SK-N-SH (cell line): ENCODE measurements around the gene SKIC8. TPM values are rescaled to one million over a fixed set of nuclear protein-coding genes. Genes with fewer than 3 reads are reported as not detected.

ENCODE experiments used
- CTCF ChIA-PET: fragments of 300-600, 350-600 bp; formaldehyde crosslinking; extraction: SDS; loops from one replicate; lab custom pipeline; 2021; lab: Yijun Ruan, JAX
- POLR2A ChIA-PET: fragments of 350-600 bp; sonication (Branson Sonifier 250); formaldehyde crosslinking; extraction: SDS; loops from one replicate; lab custom pipeline; 2020; ENCODE audit warnings: antibody characterized with exemption, inconsistent platforms; lab: Yijun Ruan, JAX
- DNase-seq: peaks from one replicate; pipeline ENCODE4 v3.0.0; 2012
- H2AFZ ChIP-seq: fragments of 200-600 bp; sonication (generic); 2 replicates; pipeline ENCODE4 v1.8.1; 2016; ENCODE audit warnings: antibody characterized with exemption, mild to moderate bottlenecking, low read depth
- H3F3A ChIP-seq: fragments of 200-600 bp; sonication (generic); replicated peaks from 2 replicates; pipeline ENCODE3; 2016; ENCODE audit warnings: antibody characterized with exemption, mild to moderate bottlenecking; ENCODE audit not compliant: insufficient read depth
- H3K27ac ChIP-seq, 2 experiments: fragments of 200-500 bp in 1 of 2; fragments of 200-600 bp in 1 of 2; sonication (Bioruptor generic) in 1 of 2; sonication (generic), shearing (Covaris generic) in 1 of 2; 2 replicates each; pipeline versions ENCODE4 v1.5.1 to v1.6.1; 2014 to 2016; ENCODE audit warnings: low read depth in 2 of 2, inconsistent platforms in 1 of 2, low read length in 1 of 2, mild to moderate bottlenecking in 1 of 2, mixed read lengths in 1 of 2
- H3K27me3 ChIP-seq: fragments of 200-600 bp; sonication (generic), shearing (Covaris generic); 2 replicates; pipeline ENCODE4 v1.6.1; 2016; ENCODE audit warnings: mixed run types; ENCODE audit not compliant: insufficient read depth
- H3K36me3 ChIP-seq, 2 experiments: fragments of 200-500 bp in 1 of 2; fragments of 200-600 bp in 1 of 2; sonication (Bioruptor generic) in 1 of 2; sonication (generic) in 1 of 2; replicated peaks in 1 of 2; 2 replicates each; pipeline versions ENCODE3 to v1.5.1; 2014 to 2016; ENCODE audit warnings: low read length in 1 of 2, mild to moderate bottlenecking in 1 of 2; ENCODE audit not compliant: insufficient read depth in 2 of 2, control insufficient read depth in 1 of 2
- H3K4me1 ChIP-seq, 2 experiments: fragments of 200-500 bp in 1 of 2; fragments of 200-600 bp in 1 of 2; sonication (Bioruptor generic) in 1 of 2; sonication (generic), shearing (Covaris generic) in 1 of 2; 2 replicates each; pipeline versions ENCODE4 v1.5.1 to v1.6.1; 2014 to 2016; ENCODE audit warnings: low read depth in 1 of 2, low read length in 1 of 2, mixed run types in 1 of 2; ENCODE audit not compliant: insufficient read depth in 2 of 2, control insufficient read depth in 1 of 2
- H3K4me2 ChIP-seq: fragments of 200-600 bp; sonication (generic), shearing (Covaris generic); 2 replicates; pipeline ENCODE4 v1.6.1; 2017; ENCODE audit warnings: mixed run types
- H3K4me3 ChIP-seq, 2 experiments: fragments of 200-500 bp in 1 of 2; fragments of 200-600 bp in 1 of 2; sonication (Bioruptor generic) in 1 of 2; sonication (generic), shearing (Covaris generic) in 1 of 2; 2 replicates each; pipeline versions ENCODE4 v1.5.1 to v1.8.1; 2014 to 2016; ENCODE audit warnings: low read depth in 2 of 2, inconsistent platforms in 1 of 2, low read length in 1 of 2, mild to moderate bottlenecking in 1 of 2, mixed read lengths in 1 of 2, moderate library complexity in 1 of 2
- H3K79me2 ChIP-seq: fragments of 200-600 bp; sonication (generic); 2 replicates; pipeline ENCODE4 v1.8.1; 2017; ENCODE audit warnings: mild to moderate bottlenecking; ENCODE audit not compliant: insufficient read depth
- H3K9ac ChIP-seq: fragments of 200-600 bp; sonication (generic); 2 replicates; pipeline ENCODE4 v1.6.1; 2017; ENCODE audit warnings: mixed run types
- H3K9me2 ChIP-seq: fragments of 200-600 bp; sonication (generic); 2 replicates; pipeline ENCODE4 v1.6.1; 2017; ENCODE audit warnings: mixed run types
- H3K9me3 ChIP-seq: fragments of 200-600 bp; sonication (generic); 2 replicates; pipeline ENCODE4 v1.6.1; 2017; ENCODE audit warnings: mixed run types, mild to moderate bottlenecking, moderate library complexity
- H4K20me1 ChIP-seq: fragments of 200-600 bp; sonication (generic); 2 replicates; pipeline ENCODE4 v1.6.1; 2017; ENCODE audit warnings: mild to moderate bottlenecking, mixed run types; ENCODE audit not compliant: insufficient read depth
- EP300 ChIP-seq, 2 experiments: IDR thresholded peaks; 2 replicates each; pipeline versions ENCODE4 v1.4.0 to v1.6.1; 2012; ENCODE audit warnings: borderline replicate concordance in 1 of 2, low read depth in 1 of 2, low read length in 1 of 2
- EZH2phosphoT487 ChIP-seq: fragments of 200-600 bp; sonication (generic); IDR thresholded peaks from 2 replicates; pipeline ENCODE4 v1.6.1; 2017; ENCODE audit warnings: low read depth, mixed run types, mild to moderate bottlenecking, antibody characterized with exemption, moderate library complexity, borderline replicate concordance
- FOSL2 ChIP-seq: IDR thresholded peaks from 2 replicates; pipeline ENCODE4 v1.4.0; 2012; ENCODE audit warnings: low read depth, mild to moderate bottlenecking, moderate library complexity, borderline replicate concordance
- GABPA ChIP-seq: IDR thresholded peaks from 2 replicates; pipeline ENCODE4 v1.4.0; 2012; ENCODE audit warnings: low read depth, mild to moderate bottlenecking
- GATA2 ChIP-seq: sonication (generic); formaldehyde crosslinking; IDR thresholded peaks from 2 replicates; pipeline ENCODE4 v1.5.0; 2020; ENCODE audit warnings: mild to moderate bottlenecking, missing genetic modification reagents
- MEF2A ChIP-seq: IDR thresholded peaks from 2 replicates; pipeline ENCODE4 v1.4.0; 2012; ENCODE audit warnings: low read depth, borderline replicate concordance
- MXI1 ChIP-seq: IDR thresholded peaks from 2 replicates; pipeline ENCODE4 v1.6.1; 2012; ENCODE audit warnings: mild to moderate bottlenecking, low read depth, low read length, improper control_type of control experiment
- RAD21 ChIP-seq: IDR thresholded peaks from 2 replicates; pipeline ENCODE4 v1.6.1; 2012; ENCODE audit warnings: mild to moderate bottlenecking, low read length
- RCOR1 ChIP-seq: fragments of 150-350 bp; IDR thresholded peaks from 2 replicates; pipeline ENCODE4 v1.6.1; 2017; ENCODE audit warnings: antibody characterized with exemption, low read length
- RXRA ChIP-seq: IDR thresholded peaks from 2 replicates; pipeline ENCODE4 v1.4.0; 2012; ENCODE audit warnings: low read depth, mild to moderate bottlenecking, borderline replicate concordance
- SMC3 ChIP-seq: IDR thresholded peaks from 2 replicates; pipeline ENCODE4 v1.6.1; 2012; ENCODE audit warnings: low read depth, low read length, improper control_type of control experiment
- TAF1 ChIP-seq: IDR thresholded peaks from 2 replicates; pipeline ENCODE4 v1.6.1; 2012; ENCODE audit warnings: low read depth, mild to moderate bottlenecking, low read length, moderate library complexity, borderline replicate concordance
- TCF12 ChIP-seq: IDR thresholded peaks from 2 replicates; pipeline ENCODE4 v1.4.0; 2012
- TEAD4 ChIP-seq: IDR thresholded peaks from 2 replicates; pipeline ENCODE4 v1.4.0; 2012; ENCODE audit warnings: mild to moderate bottlenecking, borderline replicate concordance; ENCODE audit not compliant: insufficient read depth
- WGBS: methylation state at CpG from one replicate; pipeline ENCODE4 v1.1.6; 2017; ENCODE audit warnings: low lambda C conversion rate; 5-methylcytosine and 5-hydroxymethylcytosine counted together
- polyA plus RNA-seq, 3 experiments: library from polyadenylated mRNA; depleted of rRNA; stranded (reverse); fragments of >200 nt; gene quantifications; 2 replicates each; pipeline ENCODE4 v1.2.3, GENCODE V29; 2012
- TF ChIP-seq, protein P1 (sequence below): IDR thresholded peaks from 2 replicates; pipeline ENCODE4 v1.6.1; 2012; ENCODE audit warnings: mild to moderate bottlenecking, low read depth, low read length, moderate library complexity
- TF ChIP-seq, protein P2 (sequence below): fragments of 200-600 bp; sonication (generic); IDR thresholded peaks from 2 replicates; pipeline ENCODE4 v1.6.1; 2017; ENCODE audit warnings: antibody characterized with exemption, mild to moderate bottlenecking, moderate library complexity
- TF ChIP-seq, protein P3 (sequence below): IDR thresholded peaks from 2 replicates; pipeline ENCODE4 v1.4.0; 2012; ENCODE audit warnings: low read depth, borderline replicate concordance
- TF ChIP-seq, protein P4 (sequence below): IDR thresholded peaks from 2 replicates; pipeline ENCODE4 v1.4.0; 2012; ENCODE audit warnings: low read depth, borderline replicate concordance

The SKIC8 gene
- polyA plus RNA-seq, 1 of the 3 experiments (the other 2 are of a cell fraction), result 78.8 TPM

DNA sequence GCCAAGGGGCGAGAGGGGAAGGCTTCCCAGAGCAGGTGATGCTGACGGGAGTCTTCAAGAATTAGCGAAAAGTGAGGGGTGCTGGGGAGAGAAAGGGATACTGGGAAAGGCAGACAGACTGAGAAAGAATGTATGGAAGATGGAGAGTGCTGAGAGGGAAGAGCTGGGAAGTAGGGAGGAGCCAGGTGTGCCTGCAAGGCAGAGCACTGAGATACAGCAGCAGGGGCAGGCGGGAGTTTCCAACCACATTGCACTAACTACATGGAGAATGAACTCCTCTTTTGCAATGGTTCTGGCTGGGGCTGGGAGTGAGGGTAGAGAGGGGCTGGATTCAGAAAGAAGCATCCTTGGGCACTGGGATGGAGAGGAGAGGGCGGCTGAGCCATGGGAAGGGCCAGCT lies 24.7 kb upstream of the SKIC8 start:
- TF ChIP-seq, protein P1, sequence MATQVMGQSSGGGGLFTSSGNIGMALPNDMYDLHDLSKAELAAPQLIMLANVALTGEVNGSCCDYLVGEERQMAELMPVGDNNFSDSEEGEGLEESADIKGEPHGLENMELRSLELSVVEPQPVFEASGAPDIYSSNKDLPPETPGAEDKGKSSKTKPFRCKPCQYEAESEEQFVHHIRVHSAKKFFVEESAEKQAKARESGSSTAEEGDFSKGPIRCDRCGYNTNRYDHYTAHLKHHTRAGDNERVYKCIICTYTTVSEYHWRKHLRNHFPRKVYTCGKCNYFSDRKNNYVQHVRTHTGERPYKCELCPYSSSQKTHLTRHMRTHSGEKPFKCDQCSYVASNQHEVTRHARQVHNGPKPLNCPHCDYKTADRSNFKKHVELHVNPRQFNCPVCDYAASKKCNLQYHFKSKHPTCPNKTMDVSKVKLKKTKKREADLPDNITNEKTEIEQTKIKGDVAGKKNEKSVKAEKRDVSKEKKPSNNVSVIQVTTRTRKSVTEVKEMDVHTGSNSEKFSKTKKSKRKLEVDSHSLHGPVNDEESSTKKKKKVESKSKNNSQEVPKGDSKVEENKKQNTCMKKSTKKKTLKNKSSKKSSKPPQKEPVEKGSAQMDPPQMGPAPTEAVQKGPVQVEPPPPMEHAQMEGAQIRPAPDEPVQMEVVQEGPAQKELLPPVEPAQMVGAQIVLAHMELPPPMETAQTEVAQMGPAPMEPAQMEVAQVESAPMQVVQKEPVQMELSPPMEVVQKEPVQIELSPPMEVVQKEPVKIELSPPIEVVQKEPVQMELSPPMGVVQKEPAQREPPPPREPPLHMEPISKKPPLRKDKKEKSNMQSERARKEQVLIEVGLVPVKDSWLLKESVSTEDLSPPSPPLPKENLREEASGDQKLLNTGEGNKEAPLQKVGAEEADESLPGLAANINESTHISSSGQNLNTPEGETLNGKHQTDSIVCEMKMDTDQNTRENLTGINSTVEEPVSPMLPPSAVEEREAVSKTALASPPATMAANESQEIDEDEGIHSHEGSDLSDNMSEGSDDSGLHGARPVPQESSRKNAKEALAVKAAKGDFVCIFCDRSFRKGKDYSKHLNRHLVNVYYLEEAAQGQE, result no peak
- TF ChIP-seq SMC3, result no peak
- TF ChIP-seq EP300 (IDR thresholded peaks at IDR 0.05; ENCODE audit: borderline replicate concordance in 1 of 2, low read depth in 1 of 2, low read length in 1 of 2), result no peak
- no peak for TF ChIP-seq MXI1
- no peak for TF ChIP-seq MEF2A
- TF ChIP-seq, protein P2, sequence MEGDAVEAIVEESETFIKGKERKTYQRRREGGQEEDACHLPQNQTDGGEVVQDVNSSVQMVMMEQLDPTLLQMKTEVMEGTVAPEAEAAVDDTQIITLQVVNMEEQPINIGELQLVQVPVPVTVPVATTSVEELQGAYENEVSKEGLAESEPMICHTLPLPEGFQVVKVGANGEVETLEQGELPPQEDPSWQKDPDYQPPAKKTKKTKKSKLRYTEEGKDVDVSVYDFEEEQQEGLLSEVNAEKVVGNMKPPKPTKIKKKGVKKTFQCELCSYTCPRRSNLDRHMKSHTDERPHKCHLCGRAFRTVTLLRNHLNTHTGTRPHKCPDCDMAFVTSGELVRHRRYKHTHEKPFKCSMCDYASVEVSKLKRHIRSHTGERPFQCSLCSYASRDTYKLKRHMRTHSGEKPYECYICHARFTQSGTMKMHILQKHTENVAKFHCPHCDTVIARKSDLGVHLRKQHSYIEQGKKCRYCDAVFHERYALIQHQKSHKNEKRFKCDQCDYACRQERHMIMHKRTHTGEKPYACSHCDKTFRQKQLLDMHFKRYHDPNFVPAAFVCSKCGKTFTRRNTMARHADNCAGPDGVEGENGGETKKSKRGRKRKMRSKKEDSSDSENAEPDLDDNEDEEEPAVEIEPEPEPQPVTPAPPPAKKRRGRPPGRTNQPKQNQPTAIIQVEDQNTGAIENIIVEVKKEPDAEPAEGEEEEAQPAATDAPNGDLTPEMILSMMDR, result no peak
- no peak for TF ChIP-seq FOSL2
- TF ChIP-seq TEAD4, result no peak
- no peak for TF ChIP-seq RXRA
- no peak for TF ChIP-seq TCF12
- TF ChIP-seq GATA2, result no peak
- TF ChIP-seq, protein P3, sequence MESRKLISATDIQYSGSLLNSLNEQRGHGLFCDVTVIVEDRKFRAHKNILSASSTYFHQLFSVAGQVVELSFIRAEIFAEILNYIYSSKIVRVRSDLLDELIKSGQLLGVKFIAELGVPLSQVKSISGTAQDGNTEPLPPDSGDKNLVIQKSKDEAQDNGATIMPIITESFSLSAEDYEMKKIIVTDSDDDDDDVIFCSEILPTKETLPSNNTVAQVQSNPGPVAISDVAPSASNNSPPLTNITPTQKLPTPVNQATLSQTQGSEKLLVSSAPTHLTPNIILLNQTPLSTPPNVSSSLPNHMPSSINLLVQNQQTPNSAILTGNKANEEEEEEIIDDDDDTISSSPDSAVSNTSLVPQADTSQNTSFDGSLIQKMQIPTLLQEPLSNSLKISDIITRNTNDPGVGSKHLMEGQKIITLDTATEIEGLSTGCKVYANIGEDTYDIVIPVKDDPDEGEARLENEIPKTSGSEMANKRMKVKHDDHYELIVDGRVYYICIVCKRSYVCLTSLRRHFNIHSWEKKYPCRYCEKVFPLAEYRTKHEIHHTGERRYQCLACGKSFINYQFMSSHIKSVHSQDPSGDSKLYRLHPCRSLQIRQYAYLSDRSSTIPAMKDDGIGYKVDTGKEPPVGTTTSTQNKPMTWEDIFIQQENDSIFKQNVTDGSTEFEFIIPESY, result no peak
- no peak for TF ChIP-seq GABPA
- no peak for TF ChIP-seq RAD21
- TF ChIP-seq EZH2phosphoT487, result no peak
- TF ChIP-seq TAF1, result no peak
- TF ChIP-seq, protein P4, sequence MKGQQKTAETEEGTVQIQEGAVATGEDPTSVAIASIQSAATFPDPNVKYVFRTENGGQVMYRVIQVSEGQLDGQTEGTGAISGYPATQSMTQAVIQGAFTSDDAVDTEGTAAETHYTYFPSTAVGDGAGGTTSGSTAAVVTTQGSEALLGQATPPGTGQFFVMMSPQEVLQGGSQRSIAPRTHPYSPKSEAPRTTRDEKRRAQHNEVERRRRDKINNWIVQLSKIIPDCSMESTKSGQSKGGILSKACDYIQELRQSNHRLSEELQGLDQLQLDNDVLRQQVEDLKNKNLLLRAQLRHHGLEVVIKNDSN, result no peak
- no peak for TF ChIP-seq RCOR1
- H2AFZ ChIP-seq, result no peak overlapping the region
- DNase-seq, result no peak
- H3K9me3 ChIP-seq, result no peaks in the 10 kb centered on the region
- H3K27me3 ChIP-seq, result no peaks in the 10 kb centered on the region
- H3K4me2 ChIP-seq, result no peak overlapping the region
- H3K27ac ChIP-seq, result no peak overlapping the region
- peaks cover 3 to 26% of the 10 kb centered on the region in 2 experiments; a peak in 2 of 4 replicates for H3K4me1 ChIP-seq
- no peaks in the 10 kb centered on the region for H3K79me2 ChIP-seq
- no peaks in the 10 kb centered on the region for H3K9me2 ChIP-seq
- H3F3A ChIP-seq, result no peaks in the 10 kb centered on the region
- CTCF ChIA-PET, result interaction anchor here (0.7 to 31.8 kb wide), 3 partner anchors 22 to 490 kb away, joined by 3 to 772 read pairs (median 3); no protein-coding TSS in a partner anchor
- no peak overlapping the region for H3K4me3 ChIP-seq
- POLR2A ChIA-PET, result no interaction called here
- no peaks in the 10 kb centered on the region for H4K20me1 ChIP-seq
- no peak overlapping the region for H3K9ac ChIP-seq
- 88% methylated on average over 5 of the region's 5 CpGs for WGBS
- H3K36me3 ChIP-seq, result no peaks in the 10 kb centered on the region
